Vagina (tissue), 2 donors: ENCODE measurements around the gene UBE2E2. TPM values are rescaled to one million over a fixed set of nuclear protein-coding genes. Genes with fewer than 3 reads are reported as not detected.

Experiments
- DNase-seq, 2 donors: peaks; one replicate each; pipeline ENCODE4 v3.0.0-alpha.2; 2017; ENCODE audit errors: extremely low spot score in 2 of 2
- H3K27ac ChIP-seq: fragments of 200-600 bp; sonication (generic); one replicate; pipeline ENCODE4 v1.5.1; 2019
- H3K27me3 ChIP-seq: fragments of 200-600 bp; sonication (generic); one replicate; pipeline ENCODE4 v1.5.1; 2019
- H3K36me3 ChIP-seq, 2 donors: fragments of 200-600 bp; sonication (generic); one replicate each; pipeline ENCODE4 v1.5.1; 2017 to 2019
- H3K4me1 ChIP-seq: fragments of 200-600 bp; sonication (generic); one replicate; pipeline ENCODE4 v1.5.1; 2019
- H3K4me3 ChIP-seq, 2 donors: fragments of 200-600 bp; sonication (generic); 1 replicate in 1 of 2; 2 replicates in 1 of 2; pipeline ENCODE4 v1.5.1; 2016 to 2019
- H3K9me3 ChIP-seq: fragments of 200-600 bp; sonication (generic); one replicate; pipeline ENCODE4 v1.5.1; 2019
- CTCF ChIP-seq, 3 experiments: fragments of 450-650 bp in 2 of 3; fragments of 200-600 bp in 1 of 3; sonication (generic) in 1 of 3; IDR thresholded peaks; one replicate each; pipeline ENCODE4 v1.5.1; 2017 to 2019; ENCODE audit warnings: antibody characterized with exemption in 3 of 3, mild to moderate bottlenecking in 2 of 3, moderate library complexity in 2 of 3
- POLR2A ChIP-seq, 2 donors: fragments of 450-650 bp; IDR thresholded peaks; one replicate each; pipeline ENCODE4 v1.6.1; 2017; ENCODE audit warnings: antibody characterized with exemption in 2 of 2, mild to moderate bottlenecking in 2 of 2, moderate library complexity in 2 of 2
- POLR2AphosphoS5 ChIP-seq, 2 donors: sonication (generic); formaldehyde crosslinking; IDR thresholded peaks; one replicate each; pipeline ENCODE4 v1.9.0; 2017; ENCODE audit warnings: antibody characterized with exemption in 2 of 2, mild to moderate bottlenecking in 2 of 2, low read depth in 1 of 2; ENCODE audit not compliant: insufficient read depth in 1 of 2
- intact Hi-C: fragments of 100-400 bp; cut with DNase I; formaldehyde crosslinking; loops from one replicate; pipeline ENCODE4 v1.15.1; 2023
- total RNA-seq: library from RNA; depleted of rRNA; stranded (reverse); fragments of >200 nt; gene quantifications from one replicate; pipeline ENCODE4 v1.2.3, GENCODE V29; 2016

Gene UBE2E2
- total RNA-seq, 1 donor from 2014 or later = 31.2 TPM

- H3K27ac ChIP-seq = no peak overlapping the region
- no peaks in the 10 kb centered on the region for H3K4me1 ChIP-seq
- no peak for DNase-seq
- H3K36me3 ChIP-seq = no peaks in the 10 kb centered on the region
- intact Hi-C loops = no loop called here
- no peak for TF ChIP-seq POLR2A (IDR thresholded peaks at IDR 0.05)
- TF ChIP-seq POLR2AphosphoS5 (IDR thresholded peaks at IDR 0.05; ENCODE audit: insufficient read depth in 1 of 2, low read depth in 1 of 2) = no peak
- no peak for TF ChIP-seq CTCF (IDR thresholded peaks at IDR 0.05)
- no peaks in the 10 kb centered on the region for H3K27me3 ChIP-seq
- H3K4me3 ChIP-seq = no peak overlapping the region
- no peaks in the 10 kb centered on the region for H3K9me3 ChIP-seq
Measured at GRCh38 chr3:23594894-23595670, 392.0 kb downstream of the UBE2E2 start.

GRCh38 chr3:23595851-23596250, 392.7 kb downstream of the UBE2E2 start:
- DNase-seq = no peak
- Histone ChIP-seq H3K4me3 (no peak overlapping the region), H3K9me3 (no peaks in the 10 kb centered on the region), H3K4me1 (no peaks in the 10 kb centered on the region), H3K27me3 (no peaks in the 10 kb centered on the region), H3K36me3 (no peaks in the 10 kb centered on the region), H3K27ac (no peak overlapping the region)
- intact Hi-C loops = no loop called here
- TF ChIP-seq POLR2AphosphoS5 (IDR thresholded peaks at IDR 0.05; ENCODE audit: insufficient read depth in 1 of 2, low read depth in 1 of 2) = no peak
- TF ChIP-seq POLR2A (IDR thresholded peaks at IDR 0.05) = no peak
- TF ChIP-seq CTCF (IDR thresholded peaks at IDR 0.05) = no peak

GRCh38 chr3:23600167-23600871, 397.2 kb downstream of the UBE2E2 start:
- TF ChIP-seq POLR2AphosphoS5 (IDR thresholded peaks at IDR 0.05; ENCODE audit: insufficient read depth in 1 of 2, low read depth in 1 of 2) (no peak), POLR2A (IDR thresholded peaks at IDR 0.05) (no peak), CTCF (IDR thresholded peaks at IDR 0.05) (no peak)
- Histone ChIP-seq H3K4me3 (no peak overlapping the region), H3K27ac (no peak overlapping the region), H3K4me1 (no peaks in the 10 kb centered on the region), H3K9me3 (no peaks in the 10 kb centered on the region), H3K27me3 (no peaks in the 10 kb centered on the region), H3K36me3 (no peaks in the 10 kb centered on the region)
- DNase-seq = no peak
- intact Hi-C loops = no loop called here

- no peak for DNase-seq
- intact Hi-C loops = no loop called here
- H3K27me3 ChIP-seq = no peaks in the 10 kb centered on the region
- no peaks in the 10 kb centered on the region for H3K9me3 ChIP-seq
- no peaks in the 10 kb centered on the region for H3K4me1 ChIP-seq
- no peak overlapping the region for H3K4me3 ChIP-seq
- H3K36me3 ChIP-seq = no peaks in the 10 kb centered on the region
- TF ChIP-seq POLR2AphosphoS5 (IDR thresholded peaks at IDR 0.05; ENCODE audit: insufficient read depth in 1 of 2, low read depth in 1 of 2) (no peak), POLR2A (IDR thresholded peaks at IDR 0.05) (no peak), CTCF (IDR thresholded peaks at IDR 0.05) (no peak)
- no peak overlapping the region for H3K27ac ChIP-seq
Measured at GRCh38 chr3:23601091-23601822, 398.1 kb downstream of the UBE2E2 start.
